ENCODE data around the gene TMPRSS3. TPM values are rescaled to one million over a fixed set of nuclear protein-coding genes. Genes with fewer than 3 reads are reported as not detected.

Gene TMPRSS3
- total RNA-seq, 1 experiment from 2014 or later: 0.45 TPM

- H3K27me3 ChIP-seq (replicated peaks): no peaks in the 10 kb centered on the region
- no peaks in the 10 kb centered on the region for H3K36me3 ChIP-seq
- DNase-seq (ENCODE audit: low read depth in 1 of 2, low spot score in 2 of 2): peak in 1 of 2 experiments; percentile 27
- H3K9me3 ChIP-seq (replicated peaks): no peaks in the 10 kb centered on the region
- H3K4me3 ChIP-seq: no peak overlapping the region
- peaks cover 8% of the 10 kb centered on the region for H3K4me1 ChIP-seq (replicated peaks)
- no peak overlapping the region for H3K27ac ChIP-seq
These were observed 56.8 kb downstream of the TMPRSS3 start for GRCh38 chr21:42338729-42339715.

- H3K36me3 ChIP-seq: no peaks in the 10 kb centered on the region
- no peak overlapping the region for H3K27ac ChIP-seq
- H3K9me3 ChIP-seq (replicated peaks): no peaks in the 10 kb centered on the region
- no peaks in the 10 kb centered on the region for H3K27me3 ChIP-seq (replicated peaks)
- DNase-seq (ENCODE audit: low read depth in 1 of 2, low spot score in 2 of 2): peak in 1 of 2 experiments; percentile 43
- no peak overlapping the region for H3K4me3 ChIP-seq
- H3K4me1 ChIP-seq (replicated peaks): peaks cover 8% of the 10 kb centered on the region
These were observed 57.8 kb downstream of the TMPRSS3 start for GRCh38 chr21:42337830-42338728.

- no peaks in the 10 kb centered on the region for H3K27me3 ChIP-seq (replicated peaks)
- no peaks in the 10 kb centered on the region for H3K9me3 ChIP-seq (replicated peaks)
- H3K4me3 ChIP-seq: no peak overlapping the region
- peaks cover 8% of the 10 kb centered on the region for H3K4me1 ChIP-seq (replicated peaks)
- no peak overlapping the region for H3K27ac ChIP-seq
- no peaks in the 10 kb centered on the region for H3K36me3 ChIP-seq
- no peak for DNase-seq (ENCODE audit: low read depth in 1 of 2, low spot score in 2 of 2)
These were observed 58.6 kb downstream of the TMPRSS3 start for GRCh38 chr21:42337276-42337675.

GRCh38 chr21:42336054-42336453, 59.8 kb downstream of the TMPRSS3 start:
- Histone ChIP-seq H3K27me3 (replicated peaks) (no peaks in the 10 kb centered on the region), H3K4me3 (no peak overlapping the region), H3K4me1 (replicated peaks) (peaks cover 8% of the 10 kb centered on the region), H3K36me3 (no peaks in the 10 kb centered on the region), H3K27ac (no peak overlapping the region), H3K9me3 (replicated peaks) (no peaks in the 10 kb centered on the region)
- peak; percentile 47 to 55 for DNase-seq (ENCODE audit: low read depth in 1 of 2, low spot score in 2 of 2)

GRCh38 chr21:42332557-42333317, 63.1 kb downstream of the TMPRSS3 start:
- peak in 1 of 2 experiments; percentile 21 for DNase-seq (ENCODE audit: low read depth in 1 of 2, low spot score in 2 of 2)
- Histone ChIP-seq H3K36me3 (no peaks in the 10 kb centered on the region), H3K4me3 (no peak overlapping the region), H3K9me3 (replicated peaks) (no peaks in the 10 kb centered on the region), H3K4me1 (replicated peaks) (peaks cover 8% of the 10 kb centered on the region), H3K27me3 (replicated peaks) (peaks cover 8% of the 10 kb centered on the region; the same call in 1 of the 2 replicates), H3K27ac (no peak overlapping the region)

- Histone ChIP-seq H3K4me1 (replicated peaks) (peaks cover 8% of the 10 kb centered on the region), H3K27ac (no peak overlapping the region), H3K36me3 (no peaks in the 10 kb centered on the region), H3K4me3 (no peak overlapping the region), H3K9me3 (replicated peaks) (no peaks in the 10 kb centered on the region), H3K27me3 (replicated peaks) (peaks cover 16% of the 10 kb centered on the region; the same call in 1 of the 2 replicates)
- DNase-seq (ENCODE audit: low read depth in 1 of 2, low spot score in 2 of 2): no peak
These were observed 64.2 kb downstream of the TMPRSS3 start for GRCh38 chr21:42331660-42332059.

- H3K27ac ChIP-seq: no peak overlapping the region
- peaks cover 1% of the 10 kb centered on the region; the same call in 1 of the 2 replicates for H3K9me3 ChIP-seq (replicated peaks)
- no peaks in the 10 kb centered on the region for H3K36me3 ChIP-seq
- H3K4me3 ChIP-seq: no peak overlapping the region
- peaks cover 1% of the 10 kb centered on the region for H3K4me1 ChIP-seq (replicated peaks)
- H3K27me3 ChIP-seq (replicated peaks): peaks cover 16% of the 10 kb centered on the region; the same call in 1 of the 2 replicates
- DNase-seq (ENCODE audit: low read depth in 1 of 2, low spot score in 2 of 2): peak in 1 of 2 experiments; percentile 22
These were observed 65.2 kb downstream of the TMPRSS3 start for GRCh38 chr21:42330380-42331371.

GRCh38 chr21:42324896-42325295, 71.0 kb downstream of the TMPRSS3 start:
- DNase-seq (ENCODE audit: low read depth in 1 of 2, low spot score in 2 of 2): no peak
- Histone ChIP-seq H3K4me3 (no peak overlapping the region), H3K27ac (no peak overlapping the region), H3K27me3 (replicated peaks) (peaks cover 26% of the 10 kb centered on the region), H3K36me3 (no peaks in the 10 kb centered on the region), H3K4me1 (replicated peaks) (peaks cover 3% of the 10 kb centered on the region), H3K9me3 (replicated peaks) (peaks cover 5% of the 10 kb centered on the region; the same call in 1 of the 2 replicates)

Other genes with a start within 250 kb of the TMPRSS3 start
- gene ABCG1, start 176.9 kb downstream of the TMPRSS3 start, total RNA-seq (2014; rRNA removed; shearing (Covaris generic)): 4.5 and 11.5 TPM in 2 replicates
- not detected in 2 replicates for gene TFF3, start 80.6 kb downstream of the TMPRSS3 start, total RNA-seq (2014; rRNA removed; shearing (Covaris generic))
- not detected in 2 replicates for gene TFF2, start 45.1 kb downstream of the TMPRSS3 start, total RNA-seq (2014; rRNA removed; shearing (Covaris generic))
- gene TFF1, start 29.5 kb downstream of the TMPRSS3 start, total RNA-seq (2014; rRNA removed; shearing (Covaris generic)): not detected in 2 replicates
- gene UBASH3A, start 7.8 kb upstream of the TMPRSS3 start, total RNA-seq (2014; rRNA removed; shearing (Covaris generic)): not detected in 2 replicates
- gene RSPH1, start 100.2 kb upstream of the TMPRSS3 start, total RNA-seq (2014; rRNA removed; shearing (Covaris generic)): not detected in 2 replicates
- 2.1 and 5.2 TPM in 2 replicates for gene SLC37A1, start 117.8 kb upstream of the TMPRSS3 start, total RNA-seq (2014; rRNA removed; shearing (Covaris generic))

Measured in SJSA1 (cell line).